Heart left ventricle (tissue), 13 donors: ENCODE measurements around the gene DNASE2B.

Experiments
- CTCF ChIP-seq, 12 donors: fragments of 200-600 bp; sonication (generic) in 4 of 12; IDR thresholded peaks; one replicate each; pipeline versions ENCODE4 v1.5.0 to v1.8.0; 2018 to 2022; ENCODE audit warnings: antibody characterized with exemption in 12 of 12, mild to moderate bottlenecking in 5 of 12
- POLR2A ChIP-seq, 2 donors: fragments of 450-650 bp; IDR thresholded peaks; one replicate each; pipeline ENCODE4 v1.6.1; 2017; ENCODE audit warnings: antibody characterized with exemption in 2 of 2, mild to moderate bottlenecking in 2 of 2, moderate library complexity in 2 of 2
- donor health status: ischemic (EF 13 %, LVEDD 7.1; RV severe dilation, severe dysfunction).
- donor health status: DM: no; HTN: yes; CAD: no.
- donor health status: DM: no; HTN: no; CAD: no.
- donor health status: ischemic (EF 25% LVEDD 6.9; RV normal size, moderate dysfunction).
- donor health status: ischemic (EF 25% LVEDD 5.7; RV mildly dilated, moderate dysfunction).
- donor health status: ischemic (EF 35%, LVEDD 5.7; RV mildly dilated, moderate dysfunction).
- donor health status: nonischemic (EF 11% LVEDD 7.7; RV severe dilation, severe dysfunction).
- donor health status: DM: yes; HTN: yes; CAD: no.
- donor health status: PGD.
- donor health status: ischemic (EF 29% LVEDD 5.4; RV normal size, mild dysfunction).
- donor health status: nonischemic (EF 23%, LVEDD 6.1; RV moderate dilation, normal function).

- TF ChIP-seq CTCF (IDR thresholded peaks at IDR 0.05) (no peak), POLR2A (IDR thresholded peaks at IDR 0.05) (no peak)
Observed at GRCh38 chr1:84412316-84412942, 14.1 kb downstream of the DNASE2B start.
